Fibroblast of the aortic adventitia (primary cell): ENCODE results near the gene ARF6. TPM values are rescaled to one million over a fixed set of nuclear protein-coding genes. Genes with fewer than 3 reads are reported as not detected.

Source experiments
- DNase-seq: peaks from one replicate; pipeline ENCODE4 v3.0.0-alpha.2; 2010; ENCODE audit warnings: low read depth
- H3K4me3 ChIP-seq: 2 replicates; pipeline ENCODE4 v1.5.1; 2011; ENCODE audit warnings: low read depth, mild to moderate bottlenecking, control low read depth, low read length, moderate library complexity
- total RNA-seq: library from RNA; depleted of rRNA; stranded (reverse); fragments of >200 nt; gene quantifications from 2 replicates; pipeline ENCODE4 v1.2.3, GENCODE V29; 2012; ENCODE audit warnings: low replicate concordance
- TF ChIP-seq, protein P1 (sequence below): IDR thresholded peaks from 2 replicates; pipeline ENCODE4 v1.5.1; 2011; ENCODE audit warnings: mild to moderate bottlenecking, low read length, control low read depth, inconsistent platforms; ENCODE audit not compliant: insufficient read depth

Gene ARF6
- total RNA-seq, 1 donor: 101 TPM

DNA sequence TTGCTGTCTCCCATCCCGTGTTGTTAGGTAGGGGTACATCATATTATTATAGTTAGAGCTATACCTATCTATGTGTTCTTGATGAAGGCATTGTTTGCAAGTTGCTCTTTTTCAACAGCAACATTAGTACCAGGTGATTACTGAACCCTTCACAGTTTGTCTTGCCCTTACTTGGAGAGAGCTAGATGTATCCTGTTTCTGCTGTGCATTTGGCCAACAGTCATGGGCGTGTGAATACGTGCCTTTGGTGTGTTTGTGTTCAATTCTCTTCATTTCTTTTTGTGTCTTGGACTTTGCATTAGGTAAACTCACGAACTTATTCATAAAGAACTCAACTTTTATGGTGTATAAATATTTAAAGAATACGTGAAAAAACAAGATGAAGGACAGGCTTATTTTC, 14.3 kb downstream of the ARF6 start:
- no peak overlapping the region for H3K4me3 ChIP-seq
- DNase-seq: no peak
- TF ChIP-seq, protein P1, sequence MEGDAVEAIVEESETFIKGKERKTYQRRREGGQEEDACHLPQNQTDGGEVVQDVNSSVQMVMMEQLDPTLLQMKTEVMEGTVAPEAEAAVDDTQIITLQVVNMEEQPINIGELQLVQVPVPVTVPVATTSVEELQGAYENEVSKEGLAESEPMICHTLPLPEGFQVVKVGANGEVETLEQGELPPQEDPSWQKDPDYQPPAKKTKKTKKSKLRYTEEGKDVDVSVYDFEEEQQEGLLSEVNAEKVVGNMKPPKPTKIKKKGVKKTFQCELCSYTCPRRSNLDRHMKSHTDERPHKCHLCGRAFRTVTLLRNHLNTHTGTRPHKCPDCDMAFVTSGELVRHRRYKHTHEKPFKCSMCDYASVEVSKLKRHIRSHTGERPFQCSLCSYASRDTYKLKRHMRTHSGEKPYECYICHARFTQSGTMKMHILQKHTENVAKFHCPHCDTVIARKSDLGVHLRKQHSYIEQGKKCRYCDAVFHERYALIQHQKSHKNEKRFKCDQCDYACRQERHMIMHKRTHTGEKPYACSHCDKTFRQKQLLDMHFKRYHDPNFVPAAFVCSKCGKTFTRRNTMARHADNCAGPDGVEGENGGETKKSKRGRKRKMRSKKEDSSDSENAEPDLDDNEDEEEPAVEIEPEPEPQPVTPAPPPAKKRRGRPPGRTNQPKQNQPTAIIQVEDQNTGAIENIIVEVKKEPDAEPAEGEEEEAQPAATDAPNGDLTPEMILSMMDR: no peak

- TF ChIP-seq, protein P1: no peak
- no peak for DNase-seq
- H3K4me3 ChIP-seq: no peak overlapping the region
Observed at GRCh38 chr14:49908433-49908782, 15.5 kb downstream of the ARF6 start.

DNA sequence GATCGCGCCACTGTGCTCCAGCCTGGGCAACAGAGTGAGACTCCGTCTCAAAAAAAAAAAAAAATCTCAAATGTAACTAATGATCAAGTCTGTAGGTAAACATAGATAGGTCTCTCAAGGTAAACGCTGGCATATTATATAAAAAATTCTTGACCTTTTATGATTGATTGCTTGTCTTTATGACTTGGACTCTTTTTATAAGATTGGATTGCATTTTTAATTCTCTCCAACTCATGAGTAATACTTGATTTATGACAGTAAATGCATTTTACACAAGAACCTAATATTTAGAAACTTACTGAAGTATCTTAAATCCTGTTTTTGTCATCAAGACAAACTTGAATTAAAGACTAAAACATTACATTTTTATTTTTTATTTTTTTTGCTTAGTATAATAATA, 16.1 kb downstream of the ARF6 start:
- TF ChIP-seq, protein P1: no peak

GRCh38 chr14:49915085-49915484, 22.2 kb downstream of the ARF6 start:
- H3K4me3 ChIP-seq: no peak overlapping the region
- TF ChIP-seq, protein P1: no peak
- no peak for DNase-seq

More for the DNA sequence above, 16.1 kb downstream of the ARF6 start:
- H3K4me3 ChIP-seq: no peak overlapping the region
- no peak for DNase-seq

- no peak overlapping the region for H3K4me3 ChIP-seq
- TF ChIP-seq, protein P1: no peak
- DNase-seq: no peak
Observed at GRCh38 chr14:49918706-49919105, 25.8 kb downstream of the ARF6 start.

DNA sequence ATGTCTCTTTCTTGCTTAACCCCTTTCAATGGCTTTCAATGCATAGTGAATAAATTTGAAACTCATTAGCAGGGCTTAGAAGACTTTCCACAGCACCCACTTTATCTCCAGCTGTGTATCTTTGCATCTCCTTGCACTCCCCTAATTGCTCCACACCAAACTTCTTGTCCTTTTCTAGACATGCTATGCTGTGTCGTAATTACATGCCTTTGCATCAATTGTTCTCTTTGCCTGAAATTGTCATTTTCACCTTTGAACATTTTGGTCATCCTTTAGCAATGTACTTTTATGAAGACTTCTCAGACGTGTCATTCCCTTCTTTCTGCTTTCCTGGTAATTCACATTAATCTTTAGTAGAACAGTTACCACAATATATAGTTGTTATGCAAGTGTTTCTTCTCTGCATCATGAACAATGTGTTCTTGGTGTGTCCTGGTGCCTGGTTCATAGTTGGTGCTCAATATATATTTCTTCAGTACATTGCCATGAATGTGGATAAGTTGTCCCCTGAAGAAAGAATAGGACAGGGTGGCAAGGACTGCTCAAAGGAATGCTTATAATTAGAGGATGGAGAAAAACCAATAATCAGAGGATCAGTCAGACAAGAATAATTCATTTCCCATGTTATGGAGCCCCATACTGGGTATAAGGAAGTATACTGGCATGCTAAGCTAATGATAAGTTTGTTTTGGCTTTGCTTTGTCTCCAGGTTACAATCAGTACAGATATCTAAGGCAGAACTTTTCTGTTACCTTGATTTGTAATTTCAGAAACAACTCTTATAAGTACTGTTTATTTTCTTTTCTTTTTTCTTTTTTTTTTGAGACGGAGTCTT, 27.2 kb downstream of the ARF6 start:
- DNase-seq: no peak
- H3K4me3 ChIP-seq: no peak overlapping the region
- TF ChIP-seq, protein P1: no peak

DNA sequence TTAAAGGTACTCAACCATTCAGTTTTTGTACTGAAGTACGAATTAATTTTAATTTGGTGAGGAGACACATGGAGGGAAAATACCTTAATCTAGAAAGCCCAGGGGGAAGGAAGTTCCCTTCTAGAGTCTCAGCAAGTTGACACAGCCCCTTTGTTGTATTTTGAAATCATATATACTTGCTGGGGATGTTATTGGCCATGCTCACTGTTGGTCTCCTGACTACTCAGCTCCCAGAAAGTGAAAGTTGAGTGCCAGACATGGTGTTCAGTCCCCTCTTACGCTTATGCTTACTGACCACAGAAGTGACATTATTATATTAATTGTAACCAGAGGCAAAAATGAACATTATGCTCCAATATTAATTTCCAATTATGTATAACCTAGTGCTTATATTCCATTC, 28.1 kb downstream of the ARF6 start:
- TF ChIP-seq, protein P1: no peak
- DNase-seq: no peak
- H3K4me3 ChIP-seq: no peak overlapping the region
